Measurements from ENCODE around the gene GNAO1.
"Not testable (repeated sequence)": the region's sequence is repeated elsewhere in the genome, so short reads cannot be mapped to it uniquely, and the experiment has no call there.

GNAO1 gene

DNA sequence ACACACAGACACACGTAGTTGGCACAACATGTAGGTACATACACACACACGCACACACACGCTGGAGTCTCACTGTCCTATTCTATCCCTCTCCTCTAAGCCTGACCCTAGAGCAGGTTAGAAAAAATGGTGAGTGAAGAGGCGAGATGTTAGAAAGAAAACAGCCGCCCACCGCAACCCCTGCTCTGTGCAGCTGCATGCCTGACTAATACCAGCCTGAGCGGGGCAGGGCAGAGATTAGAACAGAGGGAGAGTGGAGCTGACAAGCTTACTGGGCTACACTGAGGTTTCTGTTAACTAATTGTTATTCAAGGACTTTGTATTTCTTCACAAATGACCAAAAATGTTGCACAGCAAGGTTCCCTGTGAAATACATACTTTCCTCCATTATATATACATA, 174.3 kb downstream of the GNAO1 start:
- no peak for DNase-seq (ENCODE audit: low spot score)

DNA sequence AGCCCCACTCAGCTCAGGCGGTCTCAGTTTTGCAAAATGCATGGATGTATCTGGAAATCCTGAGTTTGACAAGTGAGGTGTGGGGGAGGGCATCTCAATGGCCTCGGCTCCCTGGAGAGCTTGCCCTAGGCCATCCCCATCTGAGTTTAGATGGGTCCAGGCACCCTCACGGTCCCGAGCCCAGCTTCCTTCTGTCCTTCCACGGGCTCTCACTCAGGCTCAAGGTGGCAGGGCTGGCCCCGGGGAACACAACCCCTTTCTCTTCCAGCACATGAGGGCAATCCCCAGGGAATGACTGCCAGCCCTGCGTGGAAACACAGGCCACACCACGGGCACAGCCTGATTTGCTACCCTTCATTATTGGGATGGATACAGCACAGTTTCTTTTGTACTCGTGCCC, 175.7 kb downstream of the GNAO1 start:
- no peak for DNase-seq (ENCODE audit: low spot score)

DNA sequence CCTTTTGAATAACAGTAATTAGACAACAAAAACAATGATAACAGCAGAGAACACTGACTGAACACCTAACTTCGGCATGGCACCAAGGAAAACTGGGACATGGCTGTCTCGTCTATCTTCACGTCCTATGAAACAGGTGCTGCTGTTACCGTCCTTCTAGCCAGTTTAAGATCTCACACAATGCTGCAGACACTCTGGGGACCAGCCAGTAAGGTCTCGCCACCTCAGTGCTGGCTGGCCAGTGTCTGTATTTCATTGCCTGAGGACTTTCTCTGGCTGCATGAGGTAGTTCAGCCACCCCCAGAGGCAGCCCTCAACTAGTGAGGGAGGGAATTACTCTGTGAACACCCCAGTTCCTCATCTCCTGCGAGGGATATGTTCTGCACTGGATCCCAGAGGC, 176.5 kb downstream of the GNAO1 start:
- no peak for DNase-seq (ENCODE audit: low spot score)

GRCh38 chr16:56368545-56368944, 177.3 kb downstream of the GNAO1 start:
- no peak for DNase-seq (ENCODE audit: low spot score)

DNA sequence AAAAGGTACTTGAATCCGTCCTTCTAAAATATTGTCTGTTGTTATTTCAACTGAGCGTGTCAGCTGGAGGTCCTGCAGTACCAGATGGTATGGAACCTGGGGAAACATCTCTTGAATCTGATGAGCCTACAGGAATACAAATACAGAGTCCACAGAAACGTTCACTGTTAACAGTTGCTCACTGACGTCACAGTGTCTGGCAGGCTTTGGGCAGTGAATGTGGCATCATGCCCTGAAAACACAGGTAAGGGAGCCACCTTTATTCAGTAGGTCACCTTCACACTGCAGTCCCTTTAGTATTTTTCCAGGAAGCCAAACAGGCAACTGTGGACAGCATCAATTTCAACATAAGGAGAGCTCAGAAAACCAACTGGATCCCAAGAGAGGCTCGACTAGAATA, 177.9 kb downstream of the GNAO1 start:
- no peak for DNase-seq (ENCODE audit: low spot score)

GRCh38 chr16:56370185-56370874, 179.0 kb downstream of the GNAO1 start:
- no peak for DNase-seq (ENCODE audit: low spot score)

- no peak for DNase-seq (ENCODE audit: low spot score)
Observed at GRCh38 chr16:56370875-56371659, 179.8 kb downstream of the GNAO1 start.

GRCh38 chr16:56371660-56371937, 180.3 kb downstream of the GNAO1 start:
- DNase-seq (ENCODE audit: low spot score) = no peak

DNA sequence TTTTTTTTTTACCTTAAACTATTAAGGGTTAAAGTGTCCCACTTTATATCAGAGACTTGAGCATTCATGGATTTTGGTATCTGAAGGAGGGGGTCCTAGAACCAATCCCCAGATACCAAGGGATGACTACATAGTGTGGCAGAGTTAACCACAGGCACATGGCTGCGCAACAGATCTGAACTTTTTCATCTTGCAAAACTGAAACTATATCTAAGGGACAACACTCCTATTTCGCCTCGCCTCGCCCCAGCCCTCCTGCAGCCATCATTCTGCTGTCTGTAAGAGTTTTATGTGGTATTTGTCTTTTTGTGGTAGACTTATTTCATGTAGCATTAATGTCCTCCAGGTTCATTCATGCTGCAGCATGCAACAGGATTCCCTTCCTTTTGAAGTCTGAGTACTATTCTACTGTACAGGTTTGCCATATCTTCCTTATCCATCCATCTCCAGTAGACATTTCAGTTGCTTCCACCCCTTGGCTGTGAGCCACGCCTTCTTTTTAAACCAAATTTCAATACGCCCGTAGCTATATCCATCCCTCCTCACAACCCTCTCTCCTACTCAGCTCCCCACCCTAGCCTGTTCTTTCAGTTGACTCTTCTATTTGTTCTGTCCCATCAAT, 180.8 kb downstream of the GNAO1 start:
- DNase-seq (ENCODE audit: low spot score) = no peak

- no peak for DNase-seq (ENCODE audit: low spot score)
Observed at GRCh38 chr16:56373003-56373402, 181.7 kb downstream of the GNAO1 start.

- not testable (repeated sequence) for DNase-seq (ENCODE audit: low spot score)
Observed at GRCh38 chr16:56375792-56376191, 184.5 kb downstream of the GNAO1 start.

DNA sequence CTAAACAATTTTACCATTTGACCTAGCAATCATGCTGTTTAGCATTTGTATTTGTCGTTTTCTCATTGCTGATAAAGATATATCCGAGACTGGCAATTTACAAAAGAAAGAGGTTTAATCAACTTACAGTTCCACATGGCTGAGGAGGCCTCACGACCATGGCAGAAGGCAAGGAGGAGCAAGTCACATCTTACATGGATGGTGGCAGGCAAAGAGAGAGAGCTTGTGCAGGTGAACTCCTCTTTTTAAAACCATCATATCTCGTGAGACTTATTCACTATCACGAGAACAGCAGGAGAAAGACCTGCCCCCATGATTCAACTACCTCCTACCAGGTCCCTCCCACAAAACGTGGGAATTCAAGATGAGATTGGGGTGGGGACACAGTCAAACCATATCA, 187.8 kb downstream of the GNAO1 start:
- DNase-seq (ENCODE audit: low spot score) = not testable (repeated sequence)

- not testable (repeated sequence) for DNase-seq (ENCODE audit: low spot score)
Observed at GRCh38 chr16:56380778-56381485, 189.6 kb downstream of the GNAO1 start.

- DNase-seq (ENCODE audit: low spot score) = no peak
Observed at GRCh38 chr16:56382459-56382858, 191.2 kb downstream of the GNAO1 start.

- no peak for DNase-seq (ENCODE audit: low spot score)
Observed at GRCh38 chr16:56382901-56383355, 191.6 kb downstream of the GNAO1 start.

- no peak for DNase-seq (ENCODE audit: low spot score)
Observed at GRCh38 chr16:56384074-56384721, 192.9 kb downstream of the GNAO1 start.

DNA sequence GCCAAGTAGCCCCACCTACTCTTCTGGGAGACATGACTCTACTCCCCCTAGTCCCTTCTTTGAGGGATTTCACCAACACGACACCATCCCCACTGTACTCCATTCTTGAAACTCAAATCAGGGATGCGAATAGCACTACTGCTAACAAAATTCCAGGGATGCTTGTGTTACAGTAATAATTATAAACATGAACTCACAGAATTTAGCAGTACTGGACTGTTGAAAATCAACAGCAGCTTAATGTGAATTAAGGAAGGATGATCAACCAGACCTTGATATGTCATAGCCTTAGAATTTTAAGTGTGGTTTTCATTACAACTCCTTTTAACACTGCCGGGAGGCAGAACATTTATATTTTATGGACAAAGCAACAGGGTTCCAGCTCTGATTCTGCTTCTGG, 196.1 kb downstream of the GNAO1 start:
- no peak for DNase-seq (ENCODE audit: low spot score)

DNA sequence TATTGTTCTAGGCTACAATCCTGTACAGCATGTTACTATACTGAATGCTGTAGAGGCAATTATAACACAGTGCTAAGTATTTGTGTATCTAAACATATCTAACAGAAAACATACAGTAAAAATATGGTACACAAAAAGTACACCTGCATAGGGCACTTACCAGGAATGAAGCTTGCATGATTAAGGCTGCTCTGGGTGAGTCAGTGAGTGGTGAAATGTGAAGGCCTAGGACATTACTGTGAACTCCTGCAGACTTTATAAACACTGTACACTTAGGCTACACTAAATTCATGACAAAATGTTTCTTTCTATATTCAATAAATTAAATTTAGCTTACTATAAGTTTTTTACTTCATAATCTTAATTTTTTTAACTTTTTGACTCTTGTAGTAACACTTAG, 196.9 kb downstream of the GNAO1 start:
- DNase-seq (ENCODE audit: low spot score) = no peak

GRCh38 chr16:56389554-56389953, 198.3 kb downstream of the GNAO1 start:
- no peak for DNase-seq (ENCODE audit: low spot score)

- DNase-seq (ENCODE audit: low spot score) = not testable (repeated sequence)
Observed at GRCh38 chr16:56396724-56397123, 205.4 kb downstream of the GNAO1 start.

DNA sequence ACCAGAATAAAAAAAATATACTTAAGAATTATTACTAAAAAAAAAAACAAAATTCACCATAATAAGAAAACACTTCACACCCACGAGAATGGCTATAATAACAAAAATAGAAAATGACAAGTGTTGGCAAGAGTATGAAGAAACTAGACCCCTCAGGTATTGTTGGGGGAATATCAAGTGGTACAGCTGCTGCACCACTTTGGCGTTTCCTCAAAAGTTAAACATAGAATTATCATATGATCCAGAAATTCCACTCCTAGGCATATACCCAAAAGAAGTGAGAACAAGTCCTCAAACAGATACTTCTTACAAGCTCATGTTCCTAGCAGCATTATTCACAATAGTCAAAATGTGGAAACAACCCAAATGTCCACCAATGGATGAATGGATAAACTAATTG, 207.8 kb downstream of the GNAO1 start:
- DNase-seq (ENCODE audit: low spot score) = no peak

DNA sequence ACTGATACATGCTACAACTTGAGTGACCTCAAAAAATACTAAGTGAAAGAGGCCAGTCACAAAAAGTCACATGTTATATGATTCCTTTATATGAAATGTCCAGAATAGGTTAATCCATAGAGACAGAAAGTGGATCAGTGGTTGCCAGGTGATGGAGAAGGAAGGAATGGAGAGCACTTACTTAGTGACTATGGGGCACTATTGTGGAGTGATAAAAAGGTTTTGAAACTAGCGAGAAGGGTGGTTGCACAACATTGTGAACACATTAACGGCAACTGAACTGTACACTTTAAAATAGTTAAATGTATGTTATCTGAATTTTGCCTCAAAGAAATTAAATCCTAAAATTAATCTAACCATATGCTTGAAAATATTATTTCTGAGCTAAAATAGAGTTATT, 208.2 kb downstream of the GNAO1 start:
- no peak for DNase-seq (ENCODE audit: low spot score)

Data from putamen (tissue), 1 donor.